Muscle layer of colon (tissue), 2 donors: Measurements from ENCODE around the gene NDRG3.

Experiments used
- H3K27ac ChIP-seq: one replicate; pipeline ENCODE4 v1.7.0; 2013; ENCODE audit warnings: low read depth, mild to moderate bottlenecking, low read length, moderate library complexity
- H3K27me3 ChIP-seq, 2 donors: one replicate each; pipeline ENCODE4 v1.7.0; 2013; ENCODE audit warnings: low read length in 2 of 2, mild to moderate bottlenecking in 2 of 2; ENCODE audit not compliant: insufficient read depth in 2 of 2, control insufficient read depth in 1 of 2
- H3K36me3 ChIP-seq: one replicate; pipeline ENCODE4 v1.7.0; 2013; ENCODE audit warnings: mild to moderate bottlenecking, low read length; ENCODE audit not compliant: insufficient read depth
- H3K4me1 ChIP-seq: one replicate; pipeline ENCODE4 v1.7.0; 2013; ENCODE audit warnings: mild to moderate bottlenecking, low read length; ENCODE audit not compliant: insufficient read depth
- H3K4me3 ChIP-seq, 2 donors: one replicate each; pipeline ENCODE4 v1.7.0; 2013; ENCODE audit warnings: low read length in 2 of 2, low read depth in 1 of 2, mild to moderate bottlenecking in 1 of 2, moderate library complexity in 1 of 2
- H3K9ac ChIP-seq: one replicate; pipeline ENCODE4 v1.7.0; 2013; ENCODE audit warnings: low read length
- H3K9me3 ChIP-seq: one replicate; pipeline ENCODE4 v1.7.0; 2013; ENCODE audit warnings: mild to moderate bottlenecking, low read length
- donor health status: abdominal sarcoma.
- donor health status: Adenocarcinoma of cecum.

NDRG3 gene

GRCh38 chr20:36604952-36605398 lies 140.9 kb downstream of the NDRG3 start:
- Histone ChIP-seq H3K36me3 (peaks cover 21% of the 10 kb centered on the region), H3K9ac (peak overlapping the region; percentile 87), H3K4me3 (peak overlapping the region; percentile 49 to 70), H3K27me3 (no peaks in the 10 kb centered on the region), H3K4me1 (peaks cover 23% of the 10 kb centered on the region), H3K27ac (peak overlapping the region; percentile 87), H3K9me3 (no peaks in the 10 kb centered on the region)
